PC-9 (cell line): Measurements from ENCODE around the gene CHMP4B.

ENCODE experiments used
- CTCF ChIP-seq: fragments of 200-600 bp; sonication (generic); conservative IDR thresholded peaks from 2 replicates; pipeline ENCODE4 v1.6.1; 2017; ENCODE audit warnings: mixed run types, antibody characterized with exemption, mild to moderate bottlenecking, moderate library complexity
- EZH2 ChIP-seq: fragments of 200-600 bp; sonication (generic); IDR thresholded peaks from 2 replicates; pipeline ENCODE4 v1.8.0; 2017; ENCODE audit warnings: antibody characterized with exemption, low read depth

- no peak for TF ChIP-seq CTCF
- no peak for TF ChIP-seq EZH2
These were observed 35.3 kb downstream of the CHMP4B start for GRCh38 chr20:33846291-33846935.
